ENCODE results near the gene OTUD5.

The OTUD5 gene

DNA sequence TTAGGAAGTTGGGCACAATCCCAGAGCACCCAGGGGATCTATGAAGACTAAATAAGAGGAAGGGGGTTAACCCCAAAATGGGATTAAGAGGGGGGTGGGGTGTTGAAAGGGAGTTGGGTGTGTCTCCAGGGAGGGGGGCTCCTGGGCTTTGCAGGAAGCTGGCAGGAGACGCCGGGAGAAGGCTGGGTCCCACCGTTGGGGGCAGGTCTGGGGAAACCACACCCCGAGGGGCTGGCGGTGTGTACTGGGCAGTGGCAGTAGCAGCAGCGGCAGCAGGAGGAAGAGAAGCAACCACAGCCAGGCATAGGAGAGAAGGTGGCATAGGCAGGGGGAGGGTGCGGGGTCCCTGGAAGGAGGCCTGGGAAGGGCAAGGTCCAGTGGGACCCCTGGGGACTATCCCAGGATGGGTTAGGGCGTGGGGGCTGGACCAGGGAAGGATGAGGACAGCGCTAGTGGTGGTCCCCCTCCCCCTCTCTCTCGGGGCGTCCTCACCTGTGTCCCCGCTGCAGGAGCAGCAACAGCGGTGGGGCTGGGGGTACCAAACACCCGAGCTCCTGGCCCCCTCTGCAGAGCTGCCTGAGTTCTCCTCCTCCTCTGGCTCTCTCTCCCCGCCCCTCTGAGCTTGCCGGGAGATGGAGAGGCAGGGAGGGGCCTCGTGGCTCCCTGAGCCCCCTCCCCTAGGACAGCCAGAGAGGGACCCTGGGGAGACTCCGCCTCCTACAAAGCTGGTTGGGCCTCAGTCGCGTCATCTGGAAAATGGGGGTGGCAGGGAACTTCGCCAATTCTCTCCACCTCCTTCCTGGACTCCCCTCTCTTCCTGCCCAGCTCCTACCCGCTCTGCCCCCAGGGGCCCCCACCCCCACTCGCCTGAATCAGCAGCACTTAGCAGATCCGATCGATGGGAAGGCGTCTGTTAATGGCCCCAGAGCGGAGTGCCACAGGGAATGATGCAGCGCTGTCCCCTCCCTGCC is 14.1 kb upstream of the OTUD5 start, which contains the start of gene KCND1 (continued):
- TF ChIP-seq, protein P1, sequence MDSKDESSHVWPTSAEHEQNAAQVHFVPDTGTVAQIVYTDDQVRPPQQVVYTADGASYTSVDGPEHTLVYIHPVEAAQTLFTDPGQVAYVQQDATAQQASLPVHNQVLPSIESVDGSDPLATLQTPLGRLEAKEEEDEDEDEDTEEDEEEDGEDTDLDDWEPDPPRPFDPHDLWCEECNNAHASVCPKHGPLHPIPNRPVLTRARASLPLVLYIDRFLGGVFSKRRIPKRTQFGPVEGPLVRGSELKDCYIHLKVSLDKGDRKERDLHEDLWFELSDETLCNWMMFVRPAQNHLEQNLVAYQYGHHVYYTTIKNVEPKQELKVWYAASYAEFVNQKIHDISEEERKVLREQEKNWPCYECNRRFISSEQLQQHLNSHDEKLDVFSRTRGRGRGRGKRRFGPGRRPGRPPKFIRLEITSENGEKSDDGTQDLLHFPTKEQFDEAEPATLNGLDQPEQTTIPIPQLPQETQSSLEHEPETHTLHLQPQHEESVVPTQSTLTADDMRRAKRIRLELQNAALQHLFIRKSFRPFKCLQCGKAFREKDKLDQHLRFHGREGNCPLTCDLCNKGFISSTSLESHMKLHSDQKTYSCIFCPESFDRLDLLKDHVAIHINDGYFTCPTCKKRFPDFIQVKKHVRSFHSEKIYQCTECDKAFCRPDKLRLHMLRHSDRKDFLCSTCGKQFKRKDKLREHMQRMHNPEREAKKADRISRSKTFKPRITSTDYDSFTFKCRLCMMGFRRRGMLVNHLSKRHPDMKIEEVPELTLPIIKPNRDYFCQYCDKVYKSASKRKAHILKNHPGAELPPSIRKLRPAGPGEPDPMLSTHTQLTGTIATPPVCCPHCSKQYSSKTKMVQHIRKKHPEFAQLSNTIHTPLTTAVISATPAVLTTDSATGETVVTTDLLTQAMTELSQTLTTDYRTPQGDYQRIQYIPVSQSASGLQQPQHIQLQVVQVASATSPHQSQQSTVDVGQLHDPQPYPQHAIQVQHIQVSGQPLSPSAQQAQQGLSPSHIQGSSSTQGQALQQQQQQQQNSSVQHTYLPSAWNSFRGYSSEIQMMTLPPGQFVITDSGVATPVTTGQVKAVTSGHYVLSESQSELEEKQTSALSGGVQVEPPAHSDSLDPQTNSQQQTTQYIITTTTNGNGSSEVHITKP (tag by site-specific recombination; IDR thresholded peaks at IDR 0.05) = no peak
- TF ChIP-seq ZNF549 (tag by site-specific recombination; IDR thresholded peaks at IDR 0.05) (no peak), ZNF366 (tag by site-specific recombination; conservative IDR thresholded peaks at IDR 0.05) (no peak), SETDB1 (IDR thresholded peaks at IDR 0.05; ENCODE audit: insufficient read length, low read length) (no peak), ZNF274 (IDR thresholded peaks at IDR 0.05; ENCODE audit: low read length) (no peak), ZNF274 (tag by site-specific recombination; IDR thresholded peaks at IDR 0.05; ENCODE audit: borderline replicate concordance) (no peak), GLI2 (tag by site-specific recombination; IDR thresholded peaks at IDR 0.05; ENCODE audit: borderline replicate concordance, low read depth) (no peak), ZNF214 (tag by site-specific recombination; IDR thresholded peaks at IDR 0.05; ENCODE audit: borderline replicate concordance) (no peak), HOXD13 (CRISPR knock-in tag; IDR thresholded peaks at IDR 0.05; ENCODE audit: borderline replicate concordance) (no peak), ZBTB21 (tag by site-specific recombination; IDR thresholded peaks at IDR 0.05) (no peak), WT1 (tag by site-specific recombination; IDR thresholded peaks at IDR 0.05) (no peak), ZNF140 (tag by site-specific recombination; IDR thresholded peaks at IDR 0.05) (no peak), GFI1B (tag by site-specific recombination; IDR thresholded peaks at IDR 0.05) (no peak), ZNF677 (tag by site-specific recombination; IDR thresholded peaks at IDR 0.05) (no peak), ZNF112 (tag by site-specific recombination; IDR thresholded peaks at IDR 0.05) (no peak), ZNF426 (tag by site-specific recombination; IDR thresholded peaks at IDR 0.05) (no peak), ZNF433 (tag by site-specific recombination; IDR thresholded peaks at IDR 0.05; ENCODE audit: low read depth) (no peak), ZNF76 (tag by site-specific recombination; IDR thresholded peaks at IDR 0.05; ENCODE audit: borderline replicate concordance, low read depth) (peak; percentile 25; the same call in 1 of the 2 replicates), ZNF777 (tag by site-specific recombination; IDR thresholded peaks at IDR 0.05; ENCODE audit: borderline replicate concordance) (no peak), ZNF341 (tag by site-specific recombination; IDR thresholded peaks at IDR 0.05; ENCODE audit: low read depth) (peak; percentile 67), ZNF350 (tag by site-specific recombination; IDR thresholded peaks at IDR 0.05) (no peak), ZNF211 (tag by site-specific recombination; IDR thresholded peaks at IDR 0.05; ENCODE audit: low read depth) (no peak), ZNF302 (tag by site-specific recombination; IDR thresholded peaks at IDR 0.05; ENCODE audit: low read depth) (no peak), ZBTB48 (tag by site-specific recombination; IDR thresholded peaks at IDR 0.05) (no peak; the same call in 1 of the 2 replicates), ZEB2 (tag by site-specific recombination; IDR thresholded peaks at IDR 0.05) (peak; percentile 20; the same call in 1 of the 2 replicates), MEIS1 (CRISPR knock-in tag; IDR thresholded peaks at IDR 0.05; ENCODE audit: borderline replicate concordance) (no peak), ZBTB8A (tag by site-specific recombination; IDR thresholded peaks at IDR 0.05) (no peak), ZNF585B (tag by site-specific recombination; IDR thresholded peaks at IDR 0.05) (no peak), ZNF521 (tag by site-specific recombination; IDR thresholded peaks at IDR 0.05) (no peak), GLIS1 (tag by site-specific recombination; IDR thresholded peaks at IDR 0.05) (peak; percentile 73)
- TF ChIP-seq, protein P2, sequence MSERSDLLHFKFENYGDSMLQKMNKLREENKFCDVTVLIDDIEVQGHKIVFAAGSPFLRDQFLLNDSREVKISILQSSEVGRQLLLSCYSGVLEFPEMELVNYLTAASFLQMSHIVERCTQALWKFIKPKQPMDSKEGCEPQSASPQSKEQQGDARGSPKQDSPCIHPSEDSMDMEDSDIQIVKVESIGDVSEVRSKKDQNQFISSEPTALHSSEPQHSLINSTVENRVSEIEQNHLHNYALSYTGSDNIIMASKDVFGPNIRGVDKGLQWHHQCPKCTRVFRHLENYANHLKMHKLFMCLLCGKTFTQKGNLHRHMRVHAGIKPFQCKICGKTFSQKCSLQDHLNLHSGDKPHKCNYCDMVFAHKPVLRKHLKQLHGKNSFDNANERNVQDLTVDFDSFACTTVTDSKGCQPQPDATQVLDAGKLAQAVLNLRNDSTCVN (tag by site-specific recombination; optimal IDR thresholded peaks at IDR 0.05) = no peak
- TF ChIP-seq, protein P3, sequence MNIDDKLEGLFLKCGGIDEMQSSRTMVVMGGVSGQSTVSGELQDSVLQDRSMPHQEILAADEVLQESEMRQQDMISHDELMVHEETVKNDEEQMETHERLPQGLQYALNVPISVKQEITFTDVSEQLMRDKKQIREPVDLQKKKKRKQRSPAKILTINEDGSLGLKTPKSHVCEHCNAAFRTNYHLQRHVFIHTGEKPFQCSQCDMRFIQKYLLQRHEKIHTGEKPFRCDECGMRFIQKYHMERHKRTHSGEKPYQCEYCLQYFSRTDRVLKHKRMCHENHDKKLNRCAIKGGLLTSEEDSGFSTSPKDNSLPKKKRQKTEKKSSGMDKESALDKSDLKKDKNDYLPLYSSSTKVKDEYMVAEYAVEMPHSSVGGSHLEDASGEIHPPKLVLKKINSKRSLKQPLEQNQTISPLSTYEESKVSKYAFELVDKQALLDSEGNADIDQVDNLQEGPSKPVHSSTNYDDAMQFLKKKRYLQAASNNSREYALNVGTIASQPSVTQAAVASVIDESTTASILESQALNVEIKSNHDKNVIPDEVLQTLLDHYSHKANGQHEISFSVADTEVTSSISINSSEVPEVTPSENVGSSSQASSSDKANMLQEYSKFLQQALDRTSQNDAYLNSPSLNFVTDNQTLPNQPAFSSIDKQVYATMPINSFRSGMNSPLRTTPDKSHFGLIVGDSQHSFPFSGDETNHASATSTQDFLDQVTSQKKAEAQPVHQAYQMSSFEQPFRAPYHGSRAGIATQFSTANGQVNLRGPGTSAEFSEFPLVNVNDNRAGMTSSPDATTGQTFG (tag by site-specific recombination; IDR thresholded peaks at IDR 0.05; ENCODE audit: borderline replicate concordance) = no peak
- TF ChIP-seq, protein P4, sequence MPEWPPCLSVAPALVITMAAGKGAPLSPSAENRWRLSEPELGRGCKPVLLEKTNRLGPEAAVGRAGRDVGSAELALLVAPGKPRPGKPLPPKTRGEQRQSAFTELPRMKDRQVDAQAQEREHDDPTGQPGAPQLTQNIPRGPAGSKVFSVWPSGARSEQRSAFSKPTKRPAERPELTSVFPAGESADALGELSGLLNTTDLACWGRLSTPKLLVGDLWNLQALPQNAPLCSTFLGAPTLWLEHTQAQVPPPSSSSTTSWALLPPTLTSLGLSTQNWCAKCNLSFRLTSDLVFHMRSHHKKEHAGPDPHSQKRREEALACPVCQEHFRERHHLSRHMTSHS (tag by site-specific recombination; IDR thresholded peaks at IDR 0.05) = no peak
